Measurements from ENCODE around the gene ADAD2.

ADAD2 gene

GRCh38 chr16:84233748-84234147 lies 42.8 kb downstream of the ADAD2 start:
- no peak overlapping the region for H2AFZ ChIP-seq (ENCODE audit: low read length)

GRCh38 chr16:84234321-84235241 lies 43.6 kb downstream of the ADAD2 start:
- H2AFZ ChIP-seq (ENCODE audit: low read length): no peak overlapping the region
- no peaks in the 10 kb centered on the region for H4K20me1 ChIP-seq (ENCODE audit: insufficient read depth, low read length)
- H3K9ac ChIP-seq (ENCODE audit: low read length): no peak overlapping the region
- H3K4me3 ChIP-seq (ENCODE audit: low read length): no peak overlapping the region
- no peaks in the 10 kb centered on the region for H3F3A ChIP-seq (ENCODE audit: insufficient read depth, low read length)
- H3K27me3 ChIP-seq (replicated peaks; ENCODE audit: insufficient read depth, low read length): peaks cover 71% of the 10 kb centered on the region
- H3K4me2 ChIP-seq (ENCODE audit: low read depth, low read length): no peak overlapping the region
- no peak overlapping the region for H3K27ac ChIP-seq (ENCODE audit: low read length)
- no peak for DNase-seq
- no peaks in the 10 kb centered on the region for H3K36me3 ChIP-seq (replicated peaks; ENCODE audit: insufficient read depth, low read length)
- H3K9me2 ChIP-seq (replicated peaks; ENCODE audit: insufficient read depth, low read length): no peaks in the 10 kb centered on the region
- no peaks in the 10 kb centered on the region for H3K79me2 ChIP-seq (ENCODE audit: low read length)
- TF ChIP-seq EZH2phosphoT487 (IDR thresholded peaks at IDR 0.05; ENCODE audit: low read length) (no peak), CTCF (IDR thresholded peaks at IDR 0.05; ENCODE audit: low read length) (no peak), EZH2 (optimal IDR thresholded peaks at IDR 0.05; ENCODE audit: low read depth, low read length) (no peak)
- H3K9me3 ChIP-seq (replicated peaks; ENCODE audit: insufficient read depth, low read length): no peaks in the 10 kb centered on the region
- no peaks in the 10 kb centered on the region for H3K4me1 ChIP-seq (ENCODE audit: low read length)

More at GRCh38 chr16:84233748-84234147, 42.8 kb downstream of the ADAD2 start:
- H3K27ac ChIP-seq (ENCODE audit: low read length): no peak overlapping the region
- H3K4me3 ChIP-seq (ENCODE audit: low read length): no peak overlapping the region
- H3K27me3 ChIP-seq (replicated peaks; ENCODE audit: insufficient read depth, low read length): peaks cover 73% of the 10 kb centered on the region
- H3K9me3 ChIP-seq (replicated peaks; ENCODE audit: insufficient read depth, low read length): no peaks in the 10 kb centered on the region
- H3K9ac ChIP-seq (ENCODE audit: low read length): no peak overlapping the region
- no peaks in the 10 kb centered on the region for H3F3A ChIP-seq (ENCODE audit: insufficient read depth, low read length)
- no peak overlapping the region for H3K4me2 ChIP-seq (ENCODE audit: low read depth, low read length)
- H4K20me1 ChIP-seq (ENCODE audit: insufficient read depth, low read length): no peaks in the 10 kb centered on the region
- no peak for DNase-seq
- no peaks in the 10 kb centered on the region for H3K36me3 ChIP-seq (replicated peaks; ENCODE audit: insufficient read depth, low read length)
- TF ChIP-seq CTCF (IDR thresholded peaks at IDR 0.05; ENCODE audit: low read length) (no peak), EZH2 (optimal IDR thresholded peaks at IDR 0.05; ENCODE audit: low read depth, low read length) (no peak)
- no peaks in the 10 kb centered on the region for H3K4me1 ChIP-seq (ENCODE audit: low read length)
- no peaks in the 10 kb centered on the region for H3K79me2 ChIP-seq (ENCODE audit: low read length)
- H3K9me2 ChIP-seq (replicated peaks; ENCODE audit: insufficient read depth, low read length): no peaks in the 10 kb centered on the region

GRCh38 chr16:84236671-84237070 lies 45.7 kb downstream of the ADAD2 start:
- Histone ChIP-seq H3K36me3 (replicated peaks; ENCODE audit: insufficient read depth, low read length) (no peaks in the 10 kb centered on the region), H3K4me1 (ENCODE audit: low read length) (no peaks in the 10 kb centered on the region), H3K27me3 (replicated peaks; ENCODE audit: insufficient read depth, low read length) (peaks cover 70% of the 10 kb centered on the region), H4K20me1 (ENCODE audit: insufficient read depth, low read length) (no peaks in the 10 kb centered on the region), H3K4me2 (ENCODE audit: low read depth, low read length) (no peak overlapping the region), H3K9me2 (replicated peaks; ENCODE audit: insufficient read depth, low read length) (no peaks in the 10 kb centered on the region), H2AFZ (ENCODE audit: low read length) (no peak overlapping the region), H3K27ac (ENCODE audit: low read length) (no peak overlapping the region), H3K9me3 (replicated peaks; ENCODE audit: insufficient read depth, low read length) (no peaks in the 10 kb centered on the region), H3K9ac (ENCODE audit: low read length) (no peak overlapping the region), H3K79me2 (ENCODE audit: low read length) (no peaks in the 10 kb centered on the region), H3K4me3 (ENCODE audit: low read length) (no peak overlapping the region), H3F3A (ENCODE audit: insufficient read depth, low read length) (no peaks in the 10 kb centered on the region)
- TF ChIP-seq EZH2phosphoT487 (IDR thresholded peaks at IDR 0.05; ENCODE audit: low read length) (no peak), CTCF (IDR thresholded peaks at IDR 0.05; ENCODE audit: low read length) (no peak), EZH2 (optimal IDR thresholded peaks at IDR 0.05; ENCODE audit: low read depth, low read length) (no peak)
- no peak for DNase-seq

Measured in MM.1S (cell line).